WTC11 (cell line): ENCODE data around the gene CTNNA3. TPM values are rescaled to one million over a fixed set of nuclear protein-coding genes. Genes with fewer than 3 reads are reported as not detected.

ENCODE experiments used
- ATAC-seq: fragments of 200-7000 bp; cut with Tn5 transposase; 2 replicates; pipeline ENCODE4 v1.10.0; 2021; ENCODE audit warnings: mild to moderate bottlenecking, moderate library complexity
- CTCF ChIA-PET: fragments of 300-600 bp; sonication (Branson Sonifier 250); formaldehyde crosslinking; loops from one replicate; lab custom pipeline; 2021; ENCODE audit warnings: antibody characterized with exemption; lab: Charles Lee
- POLR2A ChIA-PET: fragments of 350-600 bp; sonication (Branson Sonifier 250); formaldehyde crosslinking; loops from one replicate; lab custom pipeline; 2021; ENCODE audit warnings: antibody characterized with exemption; lab: Charles Lee
- DNase-seq: peaks from one replicate; pipeline ENCODE4 v3.0.0; 2021; ENCODE audit warnings: low spot score
- H3K27ac Mint-ChIP-seq: 2 replicates; pipeline ENCODE4 v1.8.0; 2021; ENCODE audit warnings: mixed read lengths
- H3K27me3 Mint-ChIP-seq: 2 replicates; pipeline ENCODE4 v1.8.0; 2021; ENCODE audit warnings: low read depth, mild to moderate bottlenecking, moderate library complexity, mixed read lengths
- H3K36me3 Mint-ChIP-seq: 2 replicates; pipeline ENCODE4 v1.8.0; 2021; ENCODE audit warnings: mixed read lengths
- H3K4me1 Mint-ChIP-seq: 2 replicates; pipeline ENCODE4 v1.8.0; 2022; ENCODE audit warnings: mixed read lengths
- H3K4me3 Mint-ChIP-seq: 2 replicates; pipeline ENCODE4 v1.8.0; 2021; ENCODE audit warnings: mild to moderate bottlenecking, moderate library complexity, mixed read lengths
- H3K9me3 Mint-ChIP-seq: 2 replicates; pipeline ENCODE4 v1.8.0; 2021; ENCODE audit warnings: mixed read lengths
- AR ChIP-seq: fragments of 250-450 bp; sonication (Bioruptor Pico); IDR thresholded peaks from 2 replicates; pipeline ENCODE4 v1.9.0; 2021; ENCODE audit warnings: mild to moderate bottlenecking
- ATF3 ChIP-seq: sonication (generic); formaldehyde crosslinking; conservative IDR thresholded peaks from 2 replicates; pipeline ENCODE4 v1.8.1; 2022; ENCODE audit warnings: mild to moderate bottlenecking, missing genetic modification reagents
- CREM ChIP-seq: sonication (generic); formaldehyde crosslinking; IDR thresholded peaks from 2 replicates; pipeline ENCODE4 v1.8.1; 2022; ENCODE audit warnings: mild to moderate bottlenecking, missing genetic modification reagents, moderate library complexity
- EMX1 ChIP-seq: fragments of 250-450 bp; sonication (Bioruptor Pico); IDR thresholded peaks from 2 replicates; pipeline ENCODE4 v1.8.0; 2021; ENCODE audit warnings: mild to moderate bottlenecking
- ERG ChIP-seq: fragments of 250-450 bp; sonication (Bioruptor Pico); IDR thresholded peaks from 2 replicates; pipeline ENCODE4 v1.8.0; 2021; ENCODE audit warnings: mild to moderate bottlenecking
- FOXK1 ChIP-seq: sonication (generic); formaldehyde crosslinking; IDR thresholded peaks from 2 replicates; pipeline ENCODE4 v1.8.0; 2022; ENCODE audit warnings: mild to moderate bottlenecking, moderate library complexity, missing genetic modification reagents
- FOXP1 ChIP-seq: sonication (generic); formaldehyde crosslinking; IDR thresholded peaks from 2 replicates; pipeline ENCODE4 v1.8.0; 2022; ENCODE audit warnings: missing genetic modification reagents, mild to moderate bottlenecking, moderate library complexity, borderline replicate concordance
- HMGA2 ChIP-seq: fragments of 250-450 bp; sonication (Bioruptor Pico); IDR thresholded peaks from 2 replicates; pipeline ENCODE4 v1.4.0; 2021; ENCODE audit warnings: mild to moderate bottlenecking, moderate library complexity
- IRF2 ChIP-seq: sonication (generic); formaldehyde crosslinking; IDR thresholded peaks from 2 replicates; pipeline ENCODE4 v1.8.0; 2022; ENCODE audit warnings: low read depth, missing genetic modification reagents, borderline replicate concordance
- MXD4 ChIP-seq: fragments of 250-450 bp; sonication (Bioruptor Pico); IDR thresholded peaks from 2 replicates; pipeline ENCODE4 v1.8.0; 2021; ENCODE audit warnings: mild to moderate bottlenecking, moderate library complexity, borderline replicate concordance
- NFYB ChIP-seq: sonication (generic); formaldehyde crosslinking; conservative IDR thresholded peaks from 2 replicates; pipeline ENCODE4 v1.8.0; 2022; ENCODE audit warnings: low read depth, missing genetic modification reagents
- NR1H2 ChIP-seq: sonication (generic); formaldehyde crosslinking; IDR thresholded peaks from 2 replicates; pipeline ENCODE4 v1.9.0; 2021; ENCODE audit warnings: mild to moderate bottlenecking, moderate library complexity, missing genetic modification reagents
- NR3C1 ChIP-seq: sonication (generic); formaldehyde crosslinking; conservative IDR thresholded peaks from 2 replicates; pipeline ENCODE4 v1.8.1; 2023; ENCODE audit warnings: low read depth, mild to moderate bottlenecking, missing genetic modification reagents
- PRDM15 ChIP-seq: sonication (generic); formaldehyde crosslinking; IDR thresholded peaks from 2 replicates; pipeline ENCODE4 v1.8.0; 2022; ENCODE audit warnings: missing genetic modification reagents
- PREB ChIP-seq: sonication (generic); formaldehyde crosslinking; IDR thresholded peaks from 2 replicates; pipeline ENCODE4 v1.8.1; 2022; ENCODE audit warnings: mild to moderate bottlenecking, missing genetic modification reagents, moderate library complexity, borderline replicate concordance
- PRRX2 ChIP-seq: fragments of 250-450 bp; sonication (Bioruptor Pico); IDR thresholded peaks from 2 replicates; pipeline ENCODE4 v1.8.0; 2021; ENCODE audit warnings: mild to moderate bottlenecking
- RORB ChIP-seq: fragments of 250-450 bp; sonication (Bioruptor Pico); IDR thresholded peaks from 2 replicates; pipeline ENCODE4 v1.9.0; 2021; ENCODE audit warnings: mild to moderate bottlenecking
- SOX15 ChIP-seq: fragments of 250-450 bp; sonication (Bioruptor Pico); IDR thresholded peaks from 2 replicates; pipeline ENCODE4 v1.9.0; 2021; ENCODE audit warnings: mild to moderate bottlenecking
- SP1 ChIP-seq: sonication (generic); formaldehyde crosslinking; conservative IDR thresholded peaks from 2 replicates; pipeline ENCODE4 v1.8.1; 2022; ENCODE audit warnings: missing genetic modification reagents
- TEAD1 ChIP-seq: sonication (generic); formaldehyde crosslinking; IDR thresholded peaks from 2 replicates; pipeline ENCODE4 v1.8.0; 2022; ENCODE audit warnings: mild to moderate bottlenecking, missing genetic modification reagents
- ZNF121 ChIP-seq: sonication (generic); formaldehyde crosslinking; IDR thresholded peaks from 2 replicates; pipeline ENCODE4 v1.8.0; 2023; ENCODE audit warnings: missing genetic modification reagents
- ZNF138 ChIP-seq: sonication (generic); formaldehyde crosslinking; conservative IDR thresholded peaks from 2 replicates; pipeline ENCODE4 v1.8.1; 2022; ENCODE audit warnings: mild to moderate bottlenecking, moderate library complexity, missing genetic modification reagents
- ZNF219 ChIP-seq: sonication (generic); formaldehyde crosslinking; IDR thresholded peaks from 2 replicates; pipeline ENCODE4 v1.8.0; 2023; ENCODE audit warnings: missing genetic modification reagents, mild to moderate bottlenecking, borderline replicate concordance
- ZNF281 ChIP-seq: sonication (generic); formaldehyde crosslinking; IDR thresholded peaks from 2 replicates; pipeline ENCODE4 v1.8.0; 2023; ENCODE audit warnings: mild to moderate bottlenecking, missing genetic modification reagents
- ZNF423 ChIP-seq: fragments of 250-450 bp; sonication (Bioruptor Pico); IDR thresholded peaks from 2 replicates; pipeline ENCODE4 v2.1.2; 2022; ENCODE audit warnings: mild to moderate bottlenecking, moderate library complexity
- ZNF671 ChIP-seq: fragments of 250-450 bp; sonication (Bioruptor Pico); IDR thresholded peaks from 2 replicates; pipeline ENCODE4 v1.8.0; 2021; ENCODE audit warnings: mild to moderate bottlenecking
- total RNA-seq: library from RNA; stranded (reverse); gene quantifications from 3 replicates; pipeline ENCODE4 v1.2.3, GENCODE V29; 2021
- TF ChIP-seq, protein P1 (sequence below): fragments of 200-600 bp; IDR thresholded peaks from 2 replicates; pipeline ENCODE4 v1.8.0; 2022; ENCODE audit warnings: antibody characterized with exemption

CTNNA3 gene
- total RNA-seq, 1 experiment from 2014 or later: 6.1 TPM

DNA sequence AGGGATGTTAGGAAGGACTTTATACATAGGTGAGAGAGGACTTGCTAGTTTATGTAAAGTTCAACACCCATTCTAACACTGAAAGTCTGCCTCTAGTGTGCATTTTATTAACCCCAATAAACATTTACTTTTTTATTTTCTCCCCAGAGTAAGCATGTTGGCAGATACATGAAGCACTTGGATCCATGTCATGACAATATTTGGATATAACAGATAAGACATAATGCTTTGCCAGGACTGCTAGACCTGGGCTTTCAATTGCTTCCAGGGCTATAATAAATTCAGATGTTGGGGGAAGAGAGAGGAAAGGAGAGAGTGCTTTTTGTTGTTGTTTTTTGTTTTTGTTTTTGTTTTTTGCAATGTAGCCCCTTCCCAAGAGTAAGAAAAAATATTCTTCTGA is 1039.5 kb downstream of the CTNNA3 start:
- TF ChIP-seq PRDM15 (CRISPR knock-in tag) (no peak), ATF3 (no peak), FOXK1 (CRISPR knock-in tag) (no peak), HMGA2 (no peak), ZNF138 (no peak), ZNF121 (CRISPR knock-in tag) (no peak), TEAD1 (CRISPR knock-in tag) (no peak), ZNF219 (no peak), ZNF671 (CRISPR knock-in tag) (no peak), NR1H2 (no peak), PREB (no peak), EMX1 (CRISPR knock-in tag) (no peak), IRF2 (CRISPR knock-in tag) (no peak), MXD4 (no peak), CREM (CRISPR knock-in tag) (no peak), FOXP1 (no peak), SOX15 (no peak), SP1 (CRISPR knock-in tag) (no peak), ZNF281 (no peak), NR3C1 (no peak)
- no peak for ATAC-seq
- Mint-ChIP-seq H3K4me1 (no peaks in the 10 kb centered on the region), H3K36me3 (peaks cover 20% of the 10 kb centered on the region), H3K9me3 (peaks cover 32% of the 10 kb centered on the region), H3K27me3 (no peaks in the 10 kb centered on the region), H3K4me3 (no peak overlapping the region), H3K27ac (no peak overlapping the region)
- no peak for DNase-seq
- CTCF ChIA-PET: no interaction called here
- POLR2A ChIA-PET: no interaction called here

DNA sequence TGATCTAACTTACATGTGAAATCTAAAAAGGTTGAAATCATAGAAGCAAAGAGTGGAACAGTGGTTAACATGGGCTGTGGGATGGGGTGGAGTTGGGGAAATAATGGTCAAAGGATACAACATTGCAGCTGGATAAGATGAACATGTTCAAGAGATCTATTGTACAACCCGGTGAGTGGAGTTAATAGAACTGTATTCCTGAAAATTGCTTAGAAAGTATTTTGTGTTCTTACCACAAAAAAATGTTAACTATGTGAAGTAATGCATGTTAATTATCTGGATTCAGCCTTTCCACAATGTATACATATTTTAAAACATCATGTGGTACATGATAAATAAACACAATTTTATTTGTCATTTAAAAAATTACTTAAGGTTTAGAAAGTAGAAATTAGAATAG is 1041.1 kb downstream of the CTNNA3 start:
- Mint-ChIP-seq H3K27ac (no peak overlapping the region), H3K27me3 (no peaks in the 10 kb centered on the region), H3K4me1 (no peaks in the 10 kb centered on the region), H3K9me3 (peaks cover 45% of the 10 kb centered on the region), H3K4me3 (no peak overlapping the region), H3K36me3 (peaks cover 34% of the 10 kb centered on the region)
- CTCF ChIA-PET: no interaction called here
- POLR2A ChIA-PET: no interaction called here
- DNase-seq (no peak), ATAC-seq (no peak)
- no peak for TF ChIP-seq ZNF423 (CRISPR knock-in tag)
- no peak for TF ChIP-seq RORB (CRISPR knock-in tag)
- no peak for TF ChIP-seq IRF2 (CRISPR knock-in tag)
- TF ChIP-seq NFYB (CRISPR knock-in tag): no peak
- TF ChIP-seq, protein P1, sequence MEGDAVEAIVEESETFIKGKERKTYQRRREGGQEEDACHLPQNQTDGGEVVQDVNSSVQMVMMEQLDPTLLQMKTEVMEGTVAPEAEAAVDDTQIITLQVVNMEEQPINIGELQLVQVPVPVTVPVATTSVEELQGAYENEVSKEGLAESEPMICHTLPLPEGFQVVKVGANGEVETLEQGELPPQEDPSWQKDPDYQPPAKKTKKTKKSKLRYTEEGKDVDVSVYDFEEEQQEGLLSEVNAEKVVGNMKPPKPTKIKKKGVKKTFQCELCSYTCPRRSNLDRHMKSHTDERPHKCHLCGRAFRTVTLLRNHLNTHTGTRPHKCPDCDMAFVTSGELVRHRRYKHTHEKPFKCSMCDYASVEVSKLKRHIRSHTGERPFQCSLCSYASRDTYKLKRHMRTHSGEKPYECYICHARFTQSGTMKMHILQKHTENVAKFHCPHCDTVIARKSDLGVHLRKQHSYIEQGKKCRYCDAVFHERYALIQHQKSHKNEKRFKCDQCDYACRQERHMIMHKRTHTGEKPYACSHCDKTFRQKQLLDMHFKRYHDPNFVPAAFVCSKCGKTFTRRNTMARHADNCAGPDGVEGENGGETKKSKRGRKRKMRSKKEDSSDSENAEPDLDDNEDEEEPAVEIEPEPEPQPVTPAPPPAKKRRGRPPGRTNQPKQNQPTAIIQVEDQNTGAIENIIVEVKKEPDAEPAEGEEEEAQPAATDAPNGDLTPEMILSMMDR: no peak
- TF ChIP-seq AR: no peak
- no peak for TF ChIP-seq PRRX2 (CRISPR knock-in tag)
- TF ChIP-seq ERG (CRISPR knock-in tag): no peak
